HT-29 (cell line): ENCODE results near the gene SLC8A1. TPM values are rescaled to one million over a fixed set of nuclear protein-coding genes. Genes with fewer than 3 reads are reported as not detected.

Experiments used
- DNase-seq: peaks from one replicate; pipeline ENCODE4 v3.0.0-alpha.2; 2015; ENCODE audit warnings: low spot score
- total RNA-seq: library from RNA; depleted of rRNA; stranded (reverse); fragments of >200 nt; shearing (Covaris generic); gene quantifications from 2 replicates; pipeline ENCODE4 v1.2.3, GENCODE V29; 2014; rRNA removed

Gene SLC8A1
- total RNA-seq: 0.10 and 0.16 TPM in 2 replicates

DNA sequence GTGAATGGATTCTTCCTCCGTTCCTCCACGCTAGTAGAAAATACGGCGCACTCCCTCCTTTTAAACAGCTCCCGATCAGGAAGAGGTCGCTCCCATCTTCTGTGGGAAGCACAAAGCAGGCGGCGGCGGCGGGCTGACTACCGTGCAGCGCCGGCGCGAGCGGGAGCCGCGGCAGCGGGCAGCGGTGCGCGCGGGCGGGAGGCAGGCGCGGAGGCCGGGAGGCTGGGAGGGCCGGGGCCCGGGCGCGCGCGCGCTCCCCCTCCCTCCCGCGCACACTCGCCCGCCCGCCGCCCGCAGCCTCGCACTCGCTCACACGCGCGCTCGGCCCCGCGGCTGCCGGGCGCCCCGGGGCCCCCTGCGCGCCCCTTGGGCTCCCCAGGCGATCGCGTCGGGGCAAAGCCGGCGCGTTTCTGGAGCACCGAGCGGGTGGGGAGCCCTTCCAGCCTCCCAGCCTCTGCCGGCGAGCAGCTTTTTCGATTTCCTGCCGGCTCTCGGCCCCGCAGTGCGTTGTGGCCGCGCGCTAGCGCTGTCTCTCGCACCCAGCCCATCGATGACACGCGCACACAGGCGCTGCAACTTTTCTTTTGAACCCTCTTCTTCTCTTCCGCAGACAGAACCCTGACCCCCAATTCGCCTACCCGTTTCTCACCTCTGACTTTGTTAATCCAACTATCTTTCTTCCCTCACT lies at the start of gene SLC8A1:
SLC8A1 (minus strand) TSS at position 173 of the 688 bp plus-strand sequence.
- DNase-seq: no peak

DNA sequence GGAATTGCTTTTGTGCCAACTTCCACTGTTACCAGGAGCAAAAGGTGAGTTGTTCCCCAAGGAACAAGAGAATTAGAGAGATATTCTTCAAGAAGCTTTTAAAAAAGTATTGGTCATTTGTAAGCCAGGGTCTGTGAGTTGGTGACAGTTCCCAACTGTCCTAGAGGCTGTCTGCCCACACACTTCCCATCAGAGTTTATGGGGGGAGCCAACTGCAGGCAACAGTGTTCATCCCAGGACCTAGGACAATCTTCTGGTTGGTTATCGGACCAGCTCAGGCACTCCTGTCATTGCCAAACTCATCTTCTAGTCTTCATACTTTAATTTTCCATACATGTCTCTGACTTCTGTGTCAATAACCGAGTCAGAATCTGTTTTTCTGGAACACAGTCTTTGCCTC lies 47.5 kb upstream of the SLC8A1 start:
- no peak for DNase-seq

GRCh38 chr2:40497251-40497859 lies 45.5 kb upstream of the SLC8A1 start:
- no peak for DNase-seq

- no peak for DNase-seq
Observed at GRCh38 chr2:40489678-40489960, 37.7 kb upstream of the SLC8A1 start.

DNA sequence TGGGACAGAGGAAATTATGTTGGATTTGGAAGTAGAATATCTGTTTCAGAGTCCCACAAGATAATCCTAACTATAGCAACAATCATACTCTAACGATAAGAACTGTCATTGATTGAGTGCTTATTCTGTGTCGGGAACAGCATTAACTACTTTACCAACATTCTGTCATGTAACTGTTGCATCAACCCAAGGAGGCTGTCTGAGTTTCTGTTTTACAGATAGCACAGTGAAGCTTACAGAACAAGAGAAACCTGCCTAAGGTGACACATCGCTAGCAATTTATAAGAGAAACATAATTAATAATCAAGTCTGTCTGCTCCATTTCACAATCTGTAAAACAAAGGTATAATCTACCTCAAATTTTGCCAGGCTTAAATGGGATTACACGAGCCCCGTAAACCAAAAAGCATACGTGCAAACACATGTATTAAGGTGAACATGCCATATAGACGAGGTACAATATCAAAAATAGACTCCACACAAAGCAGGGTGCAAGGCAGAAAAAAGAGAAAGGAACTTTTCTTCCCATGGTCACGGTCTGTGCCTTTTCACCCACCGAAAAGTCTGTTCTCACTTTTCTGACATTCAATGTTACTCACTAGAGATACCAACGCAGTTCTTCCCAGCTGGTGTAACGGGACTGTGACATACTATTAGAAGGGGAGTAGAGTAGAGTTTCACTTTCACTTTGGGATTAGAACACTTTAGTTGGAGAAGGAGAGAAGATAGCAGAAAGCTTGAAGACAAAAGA lies 37.2 kb upstream of the SLC8A1 start:
- DNase-seq: no peak

DNA sequence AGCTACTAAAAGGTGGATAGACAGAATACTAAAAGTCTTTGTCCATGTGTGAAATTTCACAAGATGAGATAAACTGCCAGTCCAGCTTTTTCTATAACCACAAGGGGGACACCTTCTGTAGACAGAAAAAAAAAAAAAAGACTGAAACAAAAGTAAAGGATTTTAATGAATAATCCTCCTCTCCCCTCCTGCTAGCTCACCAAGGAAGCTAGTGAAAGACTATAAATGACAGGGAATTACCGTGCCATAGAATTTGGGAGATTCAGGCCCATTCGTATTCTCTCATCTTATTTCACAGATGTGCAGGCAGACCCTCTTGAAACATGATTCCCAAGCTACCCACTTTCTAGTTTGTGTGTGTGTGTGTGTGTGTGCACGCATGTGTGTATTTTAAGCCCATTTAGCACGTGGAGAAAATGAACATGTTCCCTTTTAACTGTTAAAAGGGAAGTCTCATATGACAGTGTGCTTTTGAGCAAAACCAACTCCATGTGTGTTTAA lies 36.3 kb upstream of the SLC8A1 start:
- DNase-seq: peak; percentile 29

DNA sequence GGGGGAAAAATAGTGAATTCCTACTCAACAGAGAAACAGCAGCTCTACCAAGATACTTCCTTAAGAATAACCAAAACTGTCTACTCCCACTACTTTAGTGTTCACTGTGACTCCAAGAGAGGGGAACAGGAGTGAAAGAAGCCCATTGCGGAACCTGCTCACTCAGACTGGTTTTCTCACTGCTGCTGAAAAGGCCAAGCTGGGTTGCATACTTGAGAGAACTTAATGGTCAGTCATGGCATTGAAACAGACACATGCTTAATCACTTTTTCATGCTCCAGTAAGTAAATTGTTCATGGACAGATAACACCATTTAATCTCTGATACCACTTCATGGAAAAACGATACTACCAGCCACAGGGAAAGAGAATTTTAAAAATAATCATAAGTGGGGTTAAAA lies 35.7 kb upstream of the SLC8A1 start:
- DNase-seq: no peak

DNA sequence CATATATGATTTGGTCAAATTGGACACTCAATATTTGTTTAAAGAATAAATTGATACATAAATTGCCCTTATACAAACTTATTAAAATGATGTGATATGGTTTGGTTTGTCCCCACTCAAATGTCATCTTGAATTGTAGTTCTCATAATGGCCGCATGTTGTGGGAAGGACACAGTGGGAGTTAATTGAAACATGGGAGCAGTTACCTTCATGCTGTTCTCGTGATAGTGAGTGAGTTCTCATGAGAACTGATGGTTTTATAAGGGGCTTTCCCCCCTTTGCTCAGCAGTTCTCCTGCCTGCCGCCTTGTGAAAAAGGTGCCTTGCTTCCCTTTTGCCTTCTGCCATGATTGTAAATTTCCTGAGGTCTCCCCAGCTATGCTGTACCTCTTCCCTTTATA lies 34.0 kb upstream of the SLC8A1 start:
- no peak for DNase-seq

- no peak for DNase-seq
Observed at GRCh38 chr2:40485318-40485717, 33.4 kb upstream of the SLC8A1 start.

DNA sequence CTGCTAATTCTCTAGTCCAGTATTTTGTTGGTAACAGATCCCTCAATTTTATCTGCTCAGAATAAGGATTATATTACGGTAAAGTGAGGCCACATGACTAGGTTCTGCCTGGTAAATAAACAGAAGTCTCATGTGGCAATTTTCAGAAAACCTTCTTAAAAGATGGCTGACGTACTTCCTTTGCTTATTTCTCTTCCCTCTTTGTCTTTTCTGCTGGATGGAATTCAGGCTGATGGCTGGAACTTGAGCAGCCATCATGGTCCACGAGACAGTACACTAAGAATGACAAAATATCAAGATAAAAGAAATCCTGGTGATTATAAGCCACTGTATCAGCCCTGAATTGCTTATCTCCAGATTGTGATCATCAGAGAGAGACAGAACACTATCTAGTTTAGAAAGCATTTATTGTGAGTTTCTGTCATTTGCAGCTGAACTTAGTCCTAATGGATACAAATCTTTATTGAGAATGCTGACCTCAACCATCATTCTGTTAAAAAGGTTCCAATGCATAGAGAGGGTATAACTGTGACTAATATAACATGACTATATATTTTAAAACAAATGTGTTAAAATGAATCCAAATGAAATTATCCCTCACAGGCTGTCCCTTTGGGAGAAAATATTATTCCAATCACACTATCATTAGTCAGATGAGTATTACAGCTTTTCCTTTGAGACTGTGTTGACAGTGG lies 31.8 kb upstream of the SLC8A1 start:
- DNase-seq: no peak

DNA sequence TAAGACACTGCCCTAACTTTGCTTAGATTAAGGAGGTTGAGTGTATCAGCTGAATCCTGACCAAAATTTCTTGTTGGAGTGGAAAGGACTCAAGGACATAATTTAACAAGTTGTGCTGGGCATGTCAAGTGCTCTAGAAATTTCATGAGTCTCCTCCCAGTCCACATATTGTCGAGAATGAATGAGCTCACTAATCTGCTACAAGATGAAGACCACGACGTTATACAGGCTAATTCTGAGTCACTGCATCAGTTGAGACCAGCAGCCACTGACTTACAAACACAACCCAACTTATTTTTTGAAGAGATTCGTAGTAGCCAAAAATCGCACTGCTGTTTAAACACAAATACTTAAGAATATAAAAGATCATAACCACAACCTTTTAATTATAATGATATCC lies 28.7 kb upstream of the SLC8A1 start:
- DNase-seq: no peak

GRCh38 chr2:40480073-40480472 lies 28.2 kb upstream of the SLC8A1 start:
- DNase-seq: no peak

DNA sequence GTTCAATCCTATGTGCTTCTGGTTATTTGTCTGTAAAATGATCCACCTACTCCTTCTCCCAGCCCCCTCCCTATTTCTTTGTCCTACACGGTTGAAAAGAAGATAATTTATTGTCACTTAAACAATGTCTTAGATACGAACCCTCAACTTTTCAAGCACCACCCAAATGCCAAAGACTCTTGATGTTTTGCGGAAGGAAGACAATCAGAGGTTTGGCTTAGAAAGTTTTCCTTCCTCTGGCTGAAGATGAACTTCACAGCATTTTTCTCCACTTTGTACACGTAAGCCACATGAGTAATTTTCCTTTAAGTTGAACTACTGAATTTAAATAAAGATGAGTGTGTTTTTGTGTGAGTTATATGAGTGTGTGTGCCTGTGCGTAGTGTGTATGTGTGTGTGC lies 25.5 kb upstream of the SLC8A1 start:
- no peak for DNase-seq

GRCh38 chr2:40476436-40476835 lies 24.5 kb upstream of the SLC8A1 start:
- no peak for DNase-seq

GRCh38 chr2:40474306-40474705 lies 22.4 kb upstream of the SLC8A1 start:
- no peak for DNase-seq

DNA sequence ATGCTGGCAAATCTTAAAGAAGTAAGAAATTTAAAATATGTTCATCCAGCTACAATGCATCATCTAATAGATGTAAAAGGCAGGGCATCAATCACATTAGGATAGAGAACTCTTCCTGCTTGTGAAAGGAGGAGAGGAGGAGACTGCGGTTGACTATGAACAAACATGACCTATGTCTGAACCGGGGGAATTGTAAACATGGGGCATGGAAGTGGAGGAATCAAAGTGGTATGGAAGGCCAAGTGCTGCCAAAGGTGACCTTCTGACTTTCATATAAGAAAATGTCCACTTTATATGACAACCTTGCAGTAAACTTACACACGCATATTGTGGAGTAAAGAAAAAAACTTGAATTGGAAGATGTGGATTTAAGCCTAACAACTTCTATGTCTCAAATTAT lies 20.0 kb upstream of the SLC8A1 start:
- peak; percentile 83 for DNase-seq

GRCh38 chr2:40470822-40471813 lies 19.2 kb upstream of the SLC8A1 start:
- DNase-seq: peak; percentile 44

- no peak for DNase-seq
Observed at GRCh38 chr2:40466935-40467572, 15.2 kb upstream of the SLC8A1 start.

- DNase-seq: no peak
Observed at GRCh38 chr2:40466332-40466906, 14.5 kb upstream of the SLC8A1 start.

GRCh38 chr2:40463112-40463511 lies 11.2 kb upstream of the SLC8A1 start:
- DNase-seq: no peak
